ENCODE measurements around the gene TBC1D22A.

- TF ChIP-seq CTCF (IDR thresholded peaks at IDR 0.05) (no peak), TEAD4 (IDR thresholded peaks at IDR 0.05; ENCODE audit: borderline replicate concordance, insufficient read depth) (no peak), TCF12 (IDR thresholded peaks at IDR 0.05) (no peak), JUND (IDR thresholded peaks at IDR 0.05) (no peak), RAD21 (IDR thresholded peaks at IDR 0.05; ENCODE audit: low read length) (no peak), SMC3 (IDR thresholded peaks at IDR 0.05; ENCODE audit: low read depth, low read length) (no peak), NRF1 (IDR thresholded peaks at IDR 0.05; ENCODE audit: low read depth, low read length) (no peak), FOSL2 (IDR thresholded peaks at IDR 0.05; ENCODE audit: borderline replicate concordance, low read depth) (no peak), EP300 (IDR thresholded peaks at IDR 0.05; ENCODE audit: borderline replicate concordance in 1 of 2, low read depth in 1 of 2, low read length in 1 of 2) (no peak), MXI1 (IDR thresholded peaks at IDR 0.05; ENCODE audit: low read depth, low read length) (no peak), ZBTB33 (IDR thresholded peaks at IDR 0.05; ENCODE audit: borderline replicate concordance, low read depth) (no peak)
Observed at GRCh38 chr22:47084226-47084625, 321.8 kb downstream of the TBC1D22A start.
